Measurements from ENCODE around the gene DGCR6L. TPM values are rescaled to one million over a fixed set of nuclear protein-coding genes. Genes with fewer than 3 reads are reported as not detected.
"Not testable (repeated sequence)": the region's sequence is repeated elsewhere in the genome, so short reads cannot be mapped to it uniquely, and the experiment has no call there.

Gene DGCR6L
- polyA plus RNA-seq, 1 donor = 60.6 TPM

- DNase-seq = not testable (repeated sequence)
Observed at GRCh38 chr22:20274374-20274773, 45.5 kb downstream of the DGCR6L start.

- no peak for DNase-seq
Observed at GRCh38 chr22:20273758-20274181, 46.1 kb downstream of the DGCR6L start.

GRCh38 chr22:20272700-20273099 is 47.2 kb downstream of the DGCR6L start:
- no peak for DNase-seq

GRCh38 chr22:20272174-20272573 is 47.7 kb downstream of the DGCR6L start:
- no peak for DNase-seq

GRCh38 chr22:20271114-20271994 is 48.5 kb downstream of the DGCR6L start:
- no peak for DNase-seq

- not testable (repeated sequence) for DNase-seq
Observed at GRCh38 chr22:20270190-20271113, 49.4 kb downstream of the DGCR6L start.

- not testable (repeated sequence) for DNase-seq
Observed at GRCh38 chr22:20269673-20270072, 50.2 kb downstream of the DGCR6L start.

GRCh38 chr22:20269201-20269600 is 50.7 kb downstream of the DGCR6L start:
- not testable (repeated sequence) for DNase-seq

- DNase-seq = peak; percentile 59
Observed at GRCh38 chr22:20268279-20269012, 51.4 kb downstream of the DGCR6L start, which contains the start of gene RTN4R. Gene RTN4R (minus strand): TSS chr22:20268318. CDS start chr22:20268092, 226 bp downstream.

GRCh38 chr22:20267441-20268278 is 52.2 kb downstream of the DGCR6L start:
- DNase-seq = no peak

GRCh38 chr22:20266667-20267440 is 53.0 kb downstream of the DGCR6L start:
- not testable (repeated sequence) for DNase-seq

- DNase-seq = not testable (repeated sequence)
Observed at GRCh38 chr22:20265772-20266666, 53.8 kb downstream of the DGCR6L start.

GRCh38 chr22:20264614-20265452 is 55.0 kb downstream of the DGCR6L start:
- DNase-seq = no peak

Other genes with a start within 250 kb of the DGCR6L start
- gene DGCR8, start 239.8 kb downstream of the DGCR6L start, polyA plus RNA-seq (ENCODE audit: insufficient read length) = 45.3 TPM
- 98.6 TPM for gene RANBP1, start 204.0 kb downstream of the DGCR6L start, polyA plus RNA-seq (ENCODE audit: insufficient read length)
- gene TRMT2A, start 202.8 kb downstream of the DGCR6L start, polyA plus RNA-seq (ENCODE audit: insufficient read length) = 50.7 TPM
- gene ZDHHC8, start 188.3 kb downstream of the DGCR6L start, polyA plus RNA-seq (ENCODE audit: insufficient read length) = 48.7 TPM
- 1.8 TPM for gene CCDC188, start 169.0 kb downstream of the DGCR6L start, polyA plus RNA-seq (ENCODE audit: insufficient read length)
- 25.1 TPM for gene RTN4R, start 51.7 kb downstream of the DGCR6L start, polyA plus RNA-seq (ENCODE audit: insufficient read length)
- 14.0 TPM for gene ZNF74, start 74.1 kb upstream of the DGCR6L start, polyA plus RNA-seq (ENCODE audit: insufficient read length)
- 14.9 TPM for gene SCARF2, start 117.8 kb upstream of the DGCR6L start, polyA plus RNA-seq (ENCODE audit: insufficient read length)
- 36.5 TPM for gene KLHL22, start 175.7 kb upstream of the DGCR6L start, polyA plus RNA-seq (ENCODE audit: insufficient read length)
- gene MED15, start 187.6 kb upstream of the DGCR6L start, polyA plus RNA-seq (ENCODE audit: insufficient read length) = 52.4 TPM

Measured in hindlimb muscle (tissue), 1 donor.